GM23248 (cell line): ENCODE results near the gene GRIK3. TPM values are rescaled to one million over a fixed set of nuclear protein-coding genes. Genes with fewer than 3 reads are reported as not detected.

Source experiments
- DNase-seq: peaks from one replicate; pipeline ENCODE4 v3.0.0-alpha.2; 2015
- H2AFZ ChIP-seq: fragments of 200-600 bp; sonication (generic); 2 replicates; pipeline ENCODE4 v1.6.1; 2016; ENCODE audit warnings: antibody characterized with exemption
- H3F3A ChIP-seq: fragments of 200-600 bp; sonication (generic); 2 replicates; pipeline ENCODE4 v1.6.1; 2016; ENCODE audit warnings: mild to moderate bottlenecking, antibody characterized with exemption, mixed run types; ENCODE audit not compliant: insufficient read depth
- H3K27ac ChIP-seq: fragments of 200-600 bp; sonication (generic); 2 replicates; pipeline ENCODE4 v1.5.1; 2016; ENCODE audit warnings: mild to moderate bottlenecking
- H3K27me3 ChIP-seq: fragments of 200-600 bp; sonication (generic); replicated peaks from 2 replicates; pipeline ENCODE4 v1.6.1; 2016; ENCODE audit warnings: mild to moderate bottlenecking; ENCODE audit not compliant: insufficient read depth
- H3K36me3 ChIP-seq: fragments of 200-600 bp; sonication (generic); 2 replicates; pipeline ENCODE4 v1.6.1; 2016; ENCODE audit warnings: low read depth, mild to moderate bottlenecking
- H3K4me1 ChIP-seq: fragments of 200-600 bp; sonication (generic); 2 replicates; pipeline ENCODE4 v1.6.1; 2016; ENCODE audit warnings: mild to moderate bottlenecking; ENCODE audit not compliant: insufficient read depth
- H3K4me2 ChIP-seq: fragments of 200-600 bp; sonication (generic); one replicate; pipeline ENCODE4 v1.6.1; 2016; ENCODE audit warnings: mild to moderate bottlenecking; ENCODE audit not compliant: unreplicated experiment
- H3K4me3 ChIP-seq: fragments of 200-600 bp; sonication (generic); 2 replicates; pipeline ENCODE4 v1.5.1; 2016; ENCODE audit warnings: mild to moderate bottlenecking
- H3K79me2 ChIP-seq: fragments of 200-600 bp; sonication (generic); 2 replicates; pipeline ENCODE4 v1.6.1; 2016; ENCODE audit warnings: mild to moderate bottlenecking; ENCODE audit not compliant: insufficient read depth
- H3K9ac ChIP-seq: fragments of 200-600 bp; sonication (generic); 2 replicates; pipeline ENCODE4 v1.6.1; 2016; ENCODE audit warnings: mild to moderate bottlenecking
- H3K9me2 ChIP-seq: fragments of 200-600 bp; sonication (generic); 2 replicates; pipeline ENCODE4 v1.6.1; 2016; ENCODE audit warnings: mixed run types, mild to moderate bottlenecking, moderate library complexity; ENCODE audit not compliant: insufficient read depth
- H3K9me3 ChIP-seq: fragments of 200-600 bp; sonication (generic); one replicate; pipeline ENCODE4 v1.6.1; 2017; ENCODE audit warnings: low read depth
- H4K20me1 ChIP-seq: fragments of 200-600 bp; sonication (generic); 2 replicates; pipeline ENCODE4 v1.6.0; 2016; ENCODE audit not compliant: insufficient read depth
- EZH2 ChIP-seq: fragments of 200-600 bp; sonication (generic); IDR thresholded peaks from 2 replicates; pipeline ENCODE4 v1.6.1; 2018; ENCODE audit warnings: antibody characterized with exemption, mild to moderate bottlenecking; ENCODE audit not compliant: insufficient read depth, poor library complexity, severe bottlenecking
- EZH2phosphoT487 ChIP-seq: fragments of 200-600 bp; sonication (generic); IDR thresholded peaks from 2 replicates; pipeline ENCODE4 v1.6.1; 2018; ENCODE audit warnings: antibody characterized with exemption, moderate library complexity, mild to moderate bottlenecking, low read depth; ENCODE audit not compliant: insufficient read depth
- WGBS, 2 experiments: methylation state at CpG; one replicate each; pipeline ENCODE4 v1.1.6; 2015 to 2017; ENCODE audit warnings: low lambda C conversion rate in 2 of 2, low coverage in 1 of 2; ENCODE audit errors: missing lambda C conversion rate in 2 of 2; 5-methylcytosine and 5-hydroxymethylcytosine counted together
- in situ Hi-C: fragments of 300-500 bp; cut with MboI; formaldehyde crosslinking; loops from 2 replicates; pipeline ENCODE4 v1.15.0; 2020
- polyA plus RNA-seq: library from polyadenylated mRNA; unstranded; fragments of >200 nt; fragmentation: Nextera tagmentation; extraction: Ambion mirVana; gene quantifications from 2 replicates; pipeline ENCODE4 v1.2.1, GENCODE V29; 2016
- total RNA-seq: library from RNA; depleted of rRNA; stranded (reverse); fragments of >200 nt; shearing (Covaris generic); gene quantifications from 2 replicates; pipeline ENCODE4 v1.2.3, GENCODE V29; 2014

The GRIK3 gene
- total and polyA plus RNA-seq, 2 experiments from 2014 or later, result not detected

DNA sequence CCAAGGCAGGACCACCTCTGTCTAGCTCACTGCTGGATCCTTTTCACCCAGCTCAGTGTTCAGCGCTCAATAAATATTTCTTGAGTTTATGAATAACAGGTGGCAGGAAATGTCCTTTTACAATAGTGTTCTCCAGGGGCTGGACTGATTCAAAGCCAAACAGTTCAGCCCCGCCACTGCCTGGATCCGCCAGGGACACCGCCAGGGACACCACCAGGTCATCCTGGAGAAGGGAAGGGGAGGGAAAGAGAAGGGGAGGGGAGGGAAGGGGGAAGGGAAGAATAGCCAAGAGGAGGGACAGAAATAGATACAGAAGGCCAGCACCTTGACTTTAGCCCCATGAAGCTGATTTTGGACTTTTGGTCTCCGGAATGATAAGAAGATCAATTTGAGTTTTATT, 255.6 kb downstream of the GRIK3 start:
- no peak for TF ChIP-seq EZH2
- TF ChIP-seq EZH2phosphoT487, result no peak
- H3K9me3 ChIP-seq, result no peaks in the 10 kb centered on the region
- no peak overlapping the region for H3K4me2 ChIP-seq
- no peaks in the 10 kb centered on the region for H3F3A ChIP-seq
- no peaks in the 10 kb centered on the region for H3K79me2 ChIP-seq
- H3K36me3 ChIP-seq, result no peaks in the 10 kb centered on the region
- DNase-seq, result no peak
- 8 to 10% methylated on average over 5 of the region's 5 CpGs for WGBS, 2 experiments
- in situ Hi-C loops, result no loop called here
- no peaks in the 10 kb centered on the region for H3K9me2 ChIP-seq
- no peak overlapping the region for H2AFZ ChIP-seq
- no peaks in the 10 kb centered on the region for H3K4me1 ChIP-seq
- H3K27me3 ChIP-seq, result peaks cover 5% of the 10 kb centered on the region
- H4K20me1 ChIP-seq, result no peaks in the 10 kb centered on the region
- no peak overlapping the region for H3K27ac ChIP-seq
- no peak overlapping the region for H3K4me3 ChIP-seq
- H3K9ac ChIP-seq, result no peak overlapping the region

DNA sequence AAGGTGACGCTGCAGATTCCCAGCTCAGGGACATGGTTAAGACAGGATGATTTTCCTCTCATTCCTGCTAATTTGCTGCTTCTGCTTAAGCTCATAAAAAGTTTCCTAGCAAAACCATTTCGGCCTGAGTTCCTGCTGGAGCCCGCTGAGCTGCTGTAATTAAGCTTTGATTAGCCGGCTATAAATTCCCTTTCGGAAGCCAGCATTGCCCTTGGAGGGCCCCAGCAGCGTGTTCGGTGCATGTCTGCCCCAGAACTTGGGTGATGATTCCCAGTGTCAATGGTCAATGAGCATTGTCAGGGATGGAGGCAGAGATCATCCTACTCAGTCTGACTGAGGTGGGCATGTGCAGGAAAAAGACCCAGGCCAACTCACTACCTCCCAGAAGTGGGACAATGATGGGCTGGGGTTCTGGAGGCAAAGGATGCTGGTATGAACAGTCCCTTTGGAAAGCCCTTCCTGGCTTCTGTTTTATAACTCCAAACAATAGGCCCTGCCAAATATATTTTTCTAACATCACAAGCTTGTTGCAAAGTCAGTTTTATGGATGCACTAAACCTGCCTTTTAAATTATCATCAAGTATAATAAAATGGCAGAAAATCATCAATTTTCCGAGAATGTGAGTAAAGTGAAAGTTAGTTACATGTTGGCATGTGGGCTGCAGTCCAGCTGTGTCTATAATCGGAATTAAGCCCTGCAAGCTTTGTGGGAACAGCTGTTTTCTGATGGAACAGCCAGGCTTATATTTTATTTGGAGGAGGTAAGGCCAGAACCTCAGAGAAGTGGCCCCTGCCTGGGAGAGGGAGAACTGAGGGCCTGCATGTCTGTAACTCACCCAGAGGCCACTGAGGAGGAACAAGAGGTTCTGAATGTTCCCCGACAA, 257.1 kb downstream of the GRIK3 start:
- Histone ChIP-seq H3K4me3 (no peak overlapping the region), H3K9me2 (no peaks in the 10 kb centered on the region), H2AFZ (no peak overlapping the region), H3K4me1 (no peaks in the 10 kb centered on the region), H4K20me1 (no peaks in the 10 kb centered on the region), H3K27me3 (peaks cover 5% of the 10 kb centered on the region), H3K27ac (no peak overlapping the region), H3K79me2 (no peaks in the 10 kb centered on the region), H3F3A (no peaks in the 10 kb centered on the region), H3K9ac (no peak overlapping the region), H3K4me2 (no peak overlapping the region), H3K36me3 (no peaks in the 10 kb centered on the region), H3K9me3 (no peaks in the 10 kb centered on the region)
- in situ Hi-C loops, result no loop called here
- 4 to 5% methylated on average over 10 of the region's 10 CpGs for WGBS, 2 experiments
- TF ChIP-seq EZH2phosphoT487, result no peak
- TF ChIP-seq EZH2, result no peak
- DNase-seq, result no peak

DNA sequence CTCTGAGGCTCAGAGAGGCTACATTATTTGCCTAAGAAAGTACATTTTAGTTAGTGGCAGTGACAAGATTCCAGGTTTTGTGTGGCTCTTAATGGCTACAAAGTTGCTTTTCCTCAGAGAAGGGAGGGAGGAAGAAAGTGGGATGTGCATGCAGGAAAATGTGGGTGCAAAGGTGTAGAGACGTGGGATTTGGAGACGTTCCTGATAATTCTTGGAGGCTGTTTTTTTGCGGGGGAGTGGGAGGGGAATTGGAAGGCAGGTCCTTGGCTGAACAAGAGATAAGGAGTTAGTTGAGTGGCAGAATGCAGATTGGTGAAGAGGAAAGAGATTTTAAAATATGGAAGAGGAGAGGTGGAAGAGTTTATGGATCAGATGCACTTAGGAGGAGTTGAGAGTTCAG, 258.1 kb downstream of the GRIK3 start:
- TF ChIP-seq EZH2 (no peak), EZH2phosphoT487 (no peak)
- Histone ChIP-seq H3K9me2 (no peaks in the 10 kb centered on the region), H3K4me3 (no peak overlapping the region), H3K9ac (no peak overlapping the region), H3K27me3 (peaks cover 5% of the 10 kb centered on the region), H3K36me3 (no peaks in the 10 kb centered on the region), H3K27ac (no peak overlapping the region), H4K20me1 (no peaks in the 10 kb centered on the region), H3K79me2 (no peaks in the 10 kb centered on the region), H3K4me1 (no peaks in the 10 kb centered on the region), H3F3A (no peaks in the 10 kb centered on the region), H3K9me3 (no peaks in the 10 kb centered on the region), H3K4me2 (no peak overlapping the region), H2AFZ (no peak overlapping the region)
- in situ Hi-C loops, result no loop called here
- 25 to 31% methylated on average over 3 of the region's 3 CpGs for WGBS, 2 experiments
- DNase-seq, result no peak

DNA sequence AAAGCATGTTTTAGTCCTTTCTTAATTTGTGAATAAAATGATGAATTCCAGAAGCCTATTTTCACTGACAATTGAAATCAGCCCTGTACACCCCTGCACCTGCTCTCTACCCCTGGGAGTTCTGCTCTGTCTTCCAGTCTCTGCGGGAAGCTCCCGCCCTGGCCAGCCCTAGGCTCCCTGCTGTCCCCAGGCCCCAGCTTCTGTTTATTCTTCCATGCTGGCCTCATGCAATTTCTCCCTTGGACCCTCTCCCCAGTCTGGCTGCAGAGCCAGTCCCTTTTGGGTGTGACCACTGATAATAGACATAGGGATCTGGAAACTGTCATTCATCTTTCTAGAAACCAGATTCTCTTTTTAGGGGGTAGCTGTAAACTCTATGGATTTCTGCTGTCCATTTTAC, 258.6 kb downstream of the GRIK3 start:
- H2AFZ ChIP-seq, result no peak overlapping the region
- no peak overlapping the region for H3K4me3 ChIP-seq
- H3K79me2 ChIP-seq, result no peaks in the 10 kb centered on the region
- no peak overlapping the region for H3K9ac ChIP-seq
- H3K4me1 ChIP-seq, result no peaks in the 10 kb centered on the region
- H3K4me2 ChIP-seq, result no peak overlapping the region
- H4K20me1 ChIP-seq, result no peaks in the 10 kb centered on the region
- no peak overlapping the region for H3K27ac ChIP-seq
- no peaks in the 10 kb centered on the region for H3K9me2 ChIP-seq
- H3K27me3 ChIP-seq, result peaks cover 5% of the 10 kb centered on the region
- no peak for DNase-seq
- H3K36me3 ChIP-seq, result no peaks in the 10 kb centered on the region
- no peaks in the 10 kb centered on the region for H3F3A ChIP-seq
- in situ Hi-C loops, result no loop called here
- 14 to 20% methylated on average over 2 of the region's 2 CpGs for WGBS, 2 experiments
- TF ChIP-seq EZH2 (no peak), EZH2phosphoT487 (no peak)
- no peaks in the 10 kb centered on the region for H3K9me3 ChIP-seq
